ENCODE results near the gene B4GALNT3. TPM values are rescaled to one million over a fixed set of nuclear protein-coding genes. Genes with fewer than 3 reads are reported as not detected.

B4GALNT3 gene
- total and polyA plus RNA-seq, 2 of the 13 experiments (the other 11 are each of a cell fraction or from before 2014, with no cell fraction given), result 3.2 to 4.4 TPM

DNA sequence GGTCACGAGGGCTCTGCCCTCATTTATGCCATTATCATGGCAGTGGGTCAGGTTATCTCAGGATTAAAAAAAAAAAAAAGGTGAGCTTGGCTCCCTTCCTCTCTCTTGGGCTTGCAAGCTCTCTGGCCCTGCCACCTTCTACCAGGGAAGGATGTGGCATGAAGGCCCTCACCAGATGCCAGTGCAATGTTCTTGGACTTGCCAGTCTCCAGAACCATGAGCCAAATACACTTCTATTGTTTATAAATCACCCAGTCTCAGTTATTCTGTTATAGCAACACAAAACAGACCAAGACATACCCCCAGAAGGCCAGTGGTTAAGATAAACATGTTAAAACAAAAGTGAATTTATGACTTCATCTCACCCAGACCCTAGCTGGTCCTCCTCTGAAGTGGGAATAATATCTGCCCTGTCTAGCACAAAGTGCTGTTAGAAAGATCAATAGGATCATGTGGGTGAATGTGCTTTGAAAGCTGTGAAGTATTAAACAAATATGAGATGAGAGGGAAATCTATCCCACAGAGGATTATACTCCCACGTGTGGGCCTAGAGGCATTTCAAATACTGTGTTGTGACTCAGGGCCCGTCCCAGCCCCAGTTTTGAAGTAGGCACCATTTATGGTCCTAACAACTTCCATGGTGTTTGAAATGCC lies 114.9 kb downstream of the B4GALNT3 start (continued):
- TF ChIP-seq ZNF446 (CRISPR knock-in tag; IDR thresholded peaks at IDR 0.05), result no peak
- no peak for TF ChIP-seq GPN1 (CRISPR knock-in tag; IDR thresholded peaks at IDR 0.05; ENCODE audit: borderline replicate concordance)
- TF ChIP-seq ETV5 (CRISPR knock-in tag; IDR thresholded peaks at IDR 0.05; ENCODE audit: borderline replicate concordance), result peak; percentile 31; the same call in 1 of the 2 replicates
- no peak for TF ChIP-seq ZMYM3 (CRISPR knock-in tag; IDR thresholded peaks at IDR 0.05)
- TF ChIP-seq PBX2 (CRISPR knock-in tag; IDR thresholded peaks at IDR 0.05), result no peak
- TF ChIP-seq PREB (CRISPR knock-in tag; IDR thresholded peaks at IDR 0.05), result no peak
- TF ChIP-seq, protein P1, sequence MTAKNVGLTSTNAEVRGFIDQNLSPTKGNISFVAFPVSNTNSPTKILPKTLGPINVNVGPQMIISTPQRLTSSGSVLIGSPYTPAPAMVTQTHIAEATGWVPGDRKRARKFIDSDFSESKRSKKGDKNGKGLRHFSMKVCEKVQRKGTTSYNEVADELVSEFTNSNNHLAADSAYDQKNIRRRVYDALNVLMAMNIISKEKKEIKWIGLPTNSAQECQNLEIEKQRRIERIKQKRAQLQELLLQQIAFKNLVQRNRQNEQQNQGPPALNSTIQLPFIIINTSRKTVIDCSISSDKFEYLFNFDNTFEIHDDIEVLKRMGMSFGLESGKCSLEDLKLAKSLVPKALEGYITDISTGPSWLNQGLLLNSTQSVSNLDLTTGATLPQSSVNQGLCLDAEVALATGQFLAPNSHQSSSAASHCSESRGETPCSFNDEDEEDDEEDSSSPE (CRISPR knock-in tag; IDR thresholded peaks at IDR 0.05), result no peak
- no peak for TF ChIP-seq HMG20B (CRISPR knock-in tag; conservative IDR thresholded peaks at IDR 0.05)
- TF ChIP-seq ZNF598 (CRISPR knock-in tag; IDR thresholded peaks at IDR 0.05; ENCODE audit: borderline replicate concordance), result no peak
- TF ChIP-seq HIVEP1 (CRISPR knock-in tag; IDR thresholded peaks at IDR 0.05), result no peak
- no peak for TF ChIP-seq RAD21 (CRISPR knock-in tag; IDR thresholded peaks at IDR 0.05)
- no peak for TF ChIP-seq ZFP41 (CRISPR knock-in tag; IDR thresholded peaks at IDR 0.05; ENCODE audit: borderline replicate concordance)
- no peak for TF ChIP-seq ZNF891 (CRISPR knock-in tag; IDR thresholded peaks at IDR 0.05)
- TF ChIP-seq MLXIP (CRISPR knock-in tag; IDR thresholded peaks at IDR 0.05; ENCODE audit: borderline replicate concordance), result no peak
- TF ChIP-seq KDM2A (CRISPR knock-in tag; IDR thresholded peaks at IDR 0.05; ENCODE audit: borderline replicate concordance, low read depth), result no peak
- peak in 1 of 2 experiments; percentile 48; a peak in 1 of 4 replicates for TF ChIP-seq EP300 (IDR thresholded peaks at IDR 0.05; ENCODE audit: low read depth in 2 of 2, low read length in 2 of 2)
- TF ChIP-seq EP300 (CRISPR knock-in tag; IDR thresholded peaks at IDR 0.05; ENCODE audit: borderline replicate concordance), result no peak
- TF ChIP-seq SRSF1 (optimal IDR thresholded peaks at IDR 0.05; ENCODE audit: low read depth, low read length), result no peak
- TF ChIP-seq KDM4B (CRISPR knock-in tag; IDR thresholded peaks at IDR 0.05), result no peak
- TF ChIP-seq GTF3A (CRISPR knock-in tag; conservative IDR thresholded peaks at IDR 0.05), result no peak
- TF ChIP-seq NRL (CRISPR knock-in tag; IDR thresholded peaks at IDR 0.05; ENCODE audit: borderline replicate concordance), result no peak
- no peak for TF ChIP-seq ZNF569 (CRISPR knock-in tag; IDR thresholded peaks at IDR 0.05; ENCODE audit: borderline replicate concordance)
- TF ChIP-seq SNAPC2 (CRISPR knock-in tag; IDR thresholded peaks at IDR 0.05), result no peak
- TF ChIP-seq ZNF138 (CRISPR knock-in tag; IDR thresholded peaks at IDR 0.05; ENCODE audit: low read depth), result no peak
- peak; percentile 14; the same call in 1 of the 2 replicates for TF ChIP-seq ZFX (CRISPR knock-in tag; IDR thresholded peaks at IDR 0.05; ENCODE audit: low read depth)
